ENCODE measurements around the gene LRRC10B.

DNA sequence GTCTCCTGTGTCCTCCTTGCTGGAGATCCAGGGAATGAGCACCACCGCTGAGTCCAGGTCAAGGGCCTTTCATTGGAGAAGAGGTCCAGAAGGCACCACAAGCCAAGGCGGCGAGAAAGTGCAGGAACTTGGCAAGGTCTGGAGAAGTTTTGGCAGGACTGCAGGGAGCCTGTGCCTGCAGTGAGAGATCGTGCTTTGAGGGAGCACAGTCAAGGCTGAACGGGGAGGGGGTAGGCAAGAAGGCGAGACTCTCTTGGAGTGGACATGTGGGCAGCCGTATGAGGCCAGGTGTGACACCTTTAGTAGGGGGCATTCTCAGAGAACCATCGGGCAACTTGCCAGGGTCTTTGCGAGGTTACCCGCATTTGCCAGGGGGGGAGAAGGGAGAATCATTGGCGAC lies 30.5 kb downstream of the LRRC10B start:
- TF ChIP-seq, protein P1, sequence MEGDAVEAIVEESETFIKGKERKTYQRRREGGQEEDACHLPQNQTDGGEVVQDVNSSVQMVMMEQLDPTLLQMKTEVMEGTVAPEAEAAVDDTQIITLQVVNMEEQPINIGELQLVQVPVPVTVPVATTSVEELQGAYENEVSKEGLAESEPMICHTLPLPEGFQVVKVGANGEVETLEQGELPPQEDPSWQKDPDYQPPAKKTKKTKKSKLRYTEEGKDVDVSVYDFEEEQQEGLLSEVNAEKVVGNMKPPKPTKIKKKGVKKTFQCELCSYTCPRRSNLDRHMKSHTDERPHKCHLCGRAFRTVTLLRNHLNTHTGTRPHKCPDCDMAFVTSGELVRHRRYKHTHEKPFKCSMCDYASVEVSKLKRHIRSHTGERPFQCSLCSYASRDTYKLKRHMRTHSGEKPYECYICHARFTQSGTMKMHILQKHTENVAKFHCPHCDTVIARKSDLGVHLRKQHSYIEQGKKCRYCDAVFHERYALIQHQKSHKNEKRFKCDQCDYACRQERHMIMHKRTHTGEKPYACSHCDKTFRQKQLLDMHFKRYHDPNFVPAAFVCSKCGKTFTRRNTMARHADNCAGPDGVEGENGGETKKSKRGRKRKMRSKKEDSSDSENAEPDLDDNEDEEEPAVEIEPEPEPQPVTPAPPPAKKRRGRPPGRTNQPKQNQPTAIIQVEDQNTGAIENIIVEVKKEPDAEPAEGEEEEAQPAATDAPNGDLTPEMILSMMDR (IDR thresholded peaks at IDR 0.05), result no peak
- no peak for TF ChIP-seq POLR2A (IDR thresholded peaks at IDR 0.05)

All from lower leg skin (tissue), 3 donors.